Subcutaneous adipose tissue (tissue), 4 donors: ENCODE results near the gene PLPPR3. TPM values are rescaled to one million over a fixed set of nuclear protein-coding genes. Genes with fewer than 3 reads are reported as not detected.

ENCODE experiments used
- total RNA-seq, 4 donors: library from RNA; depleted of rRNA; stranded (reverse); fragments of >200 nt; gene quantifications; one replicate each; pipeline ENCODE4 v1.1.0, GENCODE V29; 2016
- TF ChIP-seq, protein P1 (sequence below): fragments of 450-650 bp; IDR thresholded peaks from one replicate; pipeline ENCODE4 v1.5.1; 2016; ENCODE audit warnings: low read depth, mild to moderate bottlenecking, control low read depth, antibody characterized with exemption, moderate library complexity

Gene PLPPR3
- total RNA-seq, 4 donors from 2014 or later: not detected

DNA sequence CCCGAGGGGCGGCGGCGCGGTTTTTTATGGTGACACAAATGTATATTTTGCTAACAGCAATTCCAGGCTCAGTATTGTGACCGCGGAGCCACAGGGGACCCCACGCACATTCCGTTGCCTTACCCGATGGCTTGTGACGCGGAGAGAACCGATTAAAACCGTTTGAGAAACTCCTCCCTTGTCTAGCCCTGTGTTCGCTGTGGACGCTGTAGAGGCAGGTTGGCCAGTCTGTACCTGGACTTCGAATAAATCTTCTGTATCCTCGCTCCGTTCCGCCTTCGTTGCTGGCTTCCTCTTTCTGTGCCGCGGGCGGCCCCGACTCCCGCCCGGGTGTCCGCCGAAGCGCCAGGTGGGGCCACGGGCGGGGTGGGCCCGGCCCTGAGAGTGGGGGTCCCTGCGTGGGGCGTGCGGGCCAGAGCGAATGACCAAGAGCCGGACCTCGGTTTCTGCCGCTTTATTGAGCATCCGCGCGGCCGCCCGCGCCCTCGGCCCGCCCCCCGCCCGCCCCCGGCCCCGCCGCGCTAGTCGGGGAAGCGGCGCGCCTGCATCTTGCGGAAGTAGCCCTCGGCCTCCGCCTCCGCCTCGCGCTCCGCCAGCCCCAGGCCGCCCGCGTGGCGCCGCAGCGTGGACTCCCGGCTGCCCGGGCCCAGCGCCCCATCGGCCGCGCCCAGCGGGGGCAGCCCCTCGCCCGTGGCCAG, 9.6 kb downstream of the PLPPR3 start:
- TF ChIP-seq, protein P1, sequence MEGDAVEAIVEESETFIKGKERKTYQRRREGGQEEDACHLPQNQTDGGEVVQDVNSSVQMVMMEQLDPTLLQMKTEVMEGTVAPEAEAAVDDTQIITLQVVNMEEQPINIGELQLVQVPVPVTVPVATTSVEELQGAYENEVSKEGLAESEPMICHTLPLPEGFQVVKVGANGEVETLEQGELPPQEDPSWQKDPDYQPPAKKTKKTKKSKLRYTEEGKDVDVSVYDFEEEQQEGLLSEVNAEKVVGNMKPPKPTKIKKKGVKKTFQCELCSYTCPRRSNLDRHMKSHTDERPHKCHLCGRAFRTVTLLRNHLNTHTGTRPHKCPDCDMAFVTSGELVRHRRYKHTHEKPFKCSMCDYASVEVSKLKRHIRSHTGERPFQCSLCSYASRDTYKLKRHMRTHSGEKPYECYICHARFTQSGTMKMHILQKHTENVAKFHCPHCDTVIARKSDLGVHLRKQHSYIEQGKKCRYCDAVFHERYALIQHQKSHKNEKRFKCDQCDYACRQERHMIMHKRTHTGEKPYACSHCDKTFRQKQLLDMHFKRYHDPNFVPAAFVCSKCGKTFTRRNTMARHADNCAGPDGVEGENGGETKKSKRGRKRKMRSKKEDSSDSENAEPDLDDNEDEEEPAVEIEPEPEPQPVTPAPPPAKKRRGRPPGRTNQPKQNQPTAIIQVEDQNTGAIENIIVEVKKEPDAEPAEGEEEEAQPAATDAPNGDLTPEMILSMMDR: no peak

DNA sequence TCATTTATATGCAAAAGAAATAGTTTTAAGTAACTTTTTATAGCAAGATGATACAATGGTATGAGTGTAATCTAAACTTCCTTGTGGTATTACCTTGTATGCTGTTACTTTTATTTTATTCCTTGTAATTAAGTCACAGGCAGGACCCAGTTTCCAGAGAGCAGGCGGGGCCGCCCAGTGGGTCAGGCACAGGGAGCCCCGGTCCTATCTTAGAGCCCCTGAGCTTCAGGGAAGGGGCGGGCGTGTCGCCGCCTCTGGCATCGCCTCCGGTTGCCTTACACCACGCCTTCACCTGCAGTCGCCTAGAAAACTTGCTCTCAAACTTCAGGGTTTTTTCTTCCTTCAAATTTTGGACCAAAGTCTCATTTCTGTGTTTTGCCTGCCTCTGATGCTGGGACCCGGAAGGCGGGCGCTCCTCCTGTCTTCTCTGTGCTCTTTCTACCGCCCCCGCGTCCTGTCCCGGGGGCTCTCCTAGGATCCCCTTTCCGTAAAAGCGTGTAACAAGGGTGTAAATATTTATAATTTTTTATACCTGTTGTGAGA, 10.2 kb downstream of the PLPPR3 start:
- TF ChIP-seq, protein P1: no peak

DNA sequence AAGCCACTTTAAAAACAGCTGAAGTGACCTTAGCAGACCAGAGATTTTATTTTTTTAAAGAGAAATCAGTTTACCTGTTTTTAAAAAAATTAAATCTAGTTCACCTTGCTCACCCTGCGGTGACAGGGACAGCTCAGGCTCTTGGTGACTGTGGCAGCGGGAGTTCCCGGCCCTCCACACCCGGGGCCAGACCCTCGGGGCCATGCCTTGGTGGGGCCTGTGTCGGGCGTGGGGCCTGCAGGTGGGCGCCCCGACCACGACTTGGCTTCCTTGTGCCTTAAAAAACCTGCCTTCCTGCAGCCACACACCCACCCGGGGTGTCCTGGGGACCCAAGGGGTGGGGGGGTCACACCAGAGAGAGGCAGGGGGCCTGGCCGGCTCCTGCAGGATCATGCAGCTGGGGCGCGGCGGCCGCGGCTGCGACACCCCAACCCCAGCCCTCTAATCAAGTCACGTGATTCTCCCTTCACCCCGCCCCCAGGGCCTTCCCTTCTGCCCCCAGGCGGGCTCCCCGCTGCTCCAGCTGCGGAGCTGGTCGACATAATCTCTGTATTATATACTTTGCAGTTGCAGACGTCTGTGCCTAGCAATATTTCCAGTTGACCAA, 10.8 kb downstream of the PLPPR3 start:
- TF ChIP-seq, protein P1: no peak

DNA sequence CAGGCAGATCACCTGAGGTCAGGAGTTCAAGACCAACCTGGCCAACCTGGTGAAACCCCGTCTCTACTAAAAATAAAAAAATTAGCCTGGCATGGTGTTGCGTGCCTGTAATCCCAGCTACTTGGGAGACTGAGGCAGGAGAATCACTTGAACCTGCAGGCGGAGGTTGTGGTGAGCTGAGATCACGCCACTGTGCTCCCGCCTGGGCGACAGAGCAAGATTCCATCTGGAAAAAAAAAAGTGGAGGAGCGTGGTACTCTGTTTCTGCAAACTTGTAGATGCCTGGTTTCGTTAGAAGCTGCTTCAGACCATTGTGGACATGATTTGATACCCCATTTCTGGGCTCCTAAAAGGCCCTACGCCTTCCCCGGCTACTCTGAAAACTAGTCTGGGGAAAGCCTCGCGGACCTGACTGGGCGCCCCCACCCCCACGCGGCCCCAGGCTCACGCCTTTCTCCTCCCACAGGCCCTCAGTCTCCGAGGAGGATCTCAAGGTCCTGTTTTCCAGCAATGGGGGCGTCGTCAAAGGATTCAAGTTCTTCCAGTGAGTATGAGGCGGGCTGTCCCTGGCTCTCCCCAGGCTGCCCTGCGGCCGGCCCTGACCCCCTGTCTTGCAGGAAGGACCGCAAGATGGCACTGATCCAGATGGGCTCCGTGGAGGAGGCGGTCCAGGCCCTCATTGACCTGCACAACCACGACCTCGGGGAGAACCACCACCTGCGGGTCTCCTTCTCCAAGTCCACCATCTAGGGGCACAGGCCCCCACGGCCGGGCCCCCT, 11.5 kb downstream of the PLPPR3 start:
- TF ChIP-seq, protein P1: no peak

DNA sequence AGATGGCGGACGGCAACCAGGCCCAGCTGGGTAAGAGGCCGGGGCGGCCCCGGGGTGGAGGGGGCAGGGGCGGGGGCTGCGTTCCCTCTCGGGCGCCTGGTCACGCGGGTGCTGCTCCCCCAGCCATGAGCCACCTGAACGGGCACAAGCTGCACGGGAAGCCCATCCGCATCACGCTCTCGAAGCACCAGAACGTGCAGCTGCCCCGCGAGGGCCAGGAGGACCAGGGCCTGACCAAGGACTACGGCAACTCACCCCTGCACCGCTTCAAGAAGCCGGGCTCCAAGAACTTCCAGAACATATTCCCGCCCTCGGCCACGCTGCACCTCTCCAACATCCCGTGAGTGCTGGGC, 13.4 kb downstream of the PLPPR3 start:
- TF ChIP-seq, protein P1: no peak

DNA sequence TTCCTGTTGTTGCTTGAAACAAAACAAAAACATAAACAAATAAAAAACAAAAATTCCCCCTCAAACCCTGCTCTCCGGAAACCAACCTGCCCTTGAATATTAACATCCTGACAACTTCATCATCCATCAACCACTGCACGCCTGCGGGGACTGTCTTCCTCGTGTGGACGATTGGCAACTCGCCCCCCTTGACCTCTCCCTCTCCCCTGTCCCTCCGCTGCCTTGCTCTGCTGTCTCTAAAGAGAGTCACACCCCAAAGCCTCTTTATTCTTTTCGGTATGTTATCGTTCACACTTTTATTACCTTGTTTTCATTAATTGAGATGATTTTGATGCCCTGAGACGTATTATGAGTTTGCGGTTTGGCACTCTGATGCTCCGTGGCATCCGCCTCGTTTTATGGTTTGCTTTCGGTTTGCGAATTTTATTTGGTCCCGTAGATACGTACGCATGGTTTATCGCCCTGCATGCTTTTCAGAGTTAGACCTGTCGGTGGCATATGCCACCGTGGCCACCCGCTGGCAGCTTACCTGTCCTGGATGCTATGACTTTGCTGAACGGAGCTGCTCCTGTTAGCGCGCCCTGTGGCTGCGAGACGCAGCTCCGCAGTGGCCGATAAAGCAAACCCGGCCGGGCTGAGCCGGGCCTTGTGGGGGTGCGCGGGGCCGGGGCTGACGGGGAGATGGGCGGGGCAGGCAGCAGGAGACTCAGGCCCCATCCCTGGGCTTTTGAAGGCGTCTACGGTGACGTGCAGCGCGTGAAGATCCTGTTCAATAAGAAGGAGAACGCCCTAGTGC, 13.9 kb downstream of the PLPPR3 start:
- TF ChIP-seq, protein P1: no peak
